Fibroblast of skin of right biceps (primary cell): ENCODE results near the gene MAP7D2.

Source experiments
- DNase-seq: peaks from one replicate; pipeline ENCODE4 v3.0.0-alpha.2; 2013

MAP7D2 gene

GRCh38 chrX:19964017-19964710 is 152.5 kb downstream of the MAP7D2 start:
- DNase-seq: no peak

- no peak for DNase-seq
Observed at GRCh38 chrX:19960913-19961312, 155.8 kb downstream of the MAP7D2 start.

GRCh38 chrX:19958552-19959486 is 157.9 kb downstream of the MAP7D2 start:
- peak; percentile 1 for DNase-seq

GRCh38 chrX:19956923-19957322 is 159.8 kb downstream of the MAP7D2 start:
- DNase-seq: peak; percentile 4
